DMS53 (cell line): ENCODE results near the gene SLC43A3.
"Not testable (repeated sequence)": the region's sequence is repeated elsewhere in the genome, so short reads cannot be mapped to it uniquely, and the experiment has no call there.

Experiments
- DNase-seq: peaks from one replicate; lab custom pipeline; 2025; lab: John Stamatoyannopoulos, UW

Gene SLC43A3

GRCh38 chr11:57405271-57405860 lies 21.6 kb downstream of the SLC43A3 start:
- DNase-seq: no peak

- DNase-seq: peak; percentile 2
Measured at GRCh38 chr11:57403802-57404147, 23.1 kb downstream of the SLC43A3 start.

- not testable (repeated sequence) for DNase-seq
Measured at GRCh38 chr11:57403003-57403801, 23.7 kb downstream of the SLC43A3 start.

- DNase-seq: peak; percentile 53
Measured at GRCh38 chr11:57402188-57403002, 24.5 kb downstream of the SLC43A3 start.

GRCh38 chr11:57399972-57400578 lies 26.8 kb downstream of the SLC43A3 start:
- DNase-seq: peak; percentile 28

- DNase-seq: no peak
Measured at GRCh38 chr11:57399221-57399620, 27.7 kb downstream of the SLC43A3 start.

GRCh38 chr11:57397394-57397990 lies 29.4 kb downstream of the SLC43A3 start:
- DNase-seq: no peak

GRCh38 chr11:57396744-57397143 lies 30.2 kb downstream of the SLC43A3 start:
- DNase-seq: no peak

- DNase-seq: no peak
Measured at GRCh38 chr11:57395905-57396623, 30.9 kb downstream of the SLC43A3 start.

- DNase-seq: no peak
Measured at GRCh38 chr11:57394203-57394965, 32.5 kb downstream of the SLC43A3 start.

- DNase-seq: no peak
Measured at GRCh38 chr11:57392763-57393105, 34.2 kb downstream of the SLC43A3 start.

- DNase-seq: no peak
Measured at GRCh38 chr11:57392066-57392762, 34.7 kb downstream of the SLC43A3 start.

GRCh38 chr11:57391539-57391938 lies 35.4 kb downstream of the SLC43A3 start:
- DNase-seq: no peak

- no peak for DNase-seq
Measured at GRCh38 chr11:57391111-57391510, 35.8 kb downstream of the SLC43A3 start.

GRCh38 chr11:57390535-57390934 lies 36.4 kb downstream of the SLC43A3 start, which contains the start of gene PRG2:
TSS of gene PRG2 (minus strand) at chr11:57390650. CDS start at chr11:57389944, 706 bp downstream.
- DNase-seq: no peak

GRCh38 chr11:57387289-57388030 lies 39.5 kb downstream of the SLC43A3 start:
- no peak for DNase-seq

GRCh38 chr11:57386178-57386940 lies 40.6 kb downstream of the SLC43A3 start:
- DNase-seq: no peak

- no peak for DNase-seq
Measured at GRCh38 chr11:57380975-57381374, 45.9 kb downstream of the SLC43A3 start, which contains the start of gene PRG3. TSS of gene PRG3 (minus strand) at chr11:57381150. CDS start at chr11:57380708, 442 bp downstream.
